ENCODE measurements around the gene SF3B5.

- TF ChIP-seq POLR2A (IDR thresholded peaks at IDR 0.05; ENCODE audit: low read depth, low read length): no peak
- no peak for TF ChIP-seq TAF1 (IDR thresholded peaks at IDR 0.05; ENCODE audit: borderline replicate concordance, low read depth, low read length)
Observed at GRCh38 chr6:144065213-144065660, 30.1 kb downstream of the SF3B5 start.

Measured in GM12892 (cell line).